Natural killer cell (primary cell): ENCODE measurements around the gene ELMO1. TPM values are rescaled to one million over a fixed set of nuclear protein-coding genes. Genes with fewer than 3 reads are reported as not detected.

Source experiments
- ATAC-seq, 3 donors: fragments of 150-1000 bp in 2 of 3; fragments of 200-7000 bp in 1 of 3; cut with Tn5 transposase; 1 replicate in 1 of 3; 2 replicates in 2 of 3; pipeline ENCODE4 v1.10.0; 2021; ENCODE audit warnings: mild to moderate bottlenecking in 2 of 3, moderate library complexity in 2 of 3
- DNase-seq, 2 donors: peaks; one replicate each; pipeline versions ENCODE4 v3.0.0 to v3.0.0-alpha.2; 2013 to 2021; ENCODE audit warnings: mixed read lengths in 1 of 2
- H3K27ac ChIP-seq: one replicate; pipeline ENCODE4 v1.5.1; 2013; ENCODE audit warnings: mild to moderate bottlenecking, low read length
- H3K27me3 ChIP-seq: one replicate; pipeline ENCODE4 v1.6.1; 2013; ENCODE audit warnings: low read length; ENCODE audit not compliant: control insufficient read depth, insufficient read depth
- H3K36me3 ChIP-seq: one replicate; pipeline ENCODE4 v1.6.1; 2013; ENCODE audit warnings: low read length; ENCODE audit not compliant: control insufficient read depth, insufficient read depth
- H3K4me1 ChIP-seq: one replicate; pipeline ENCODE4 v1.6.1; 2013; ENCODE audit warnings: low read length; ENCODE audit not compliant: control insufficient read depth, insufficient read depth
- H3K4me3 ChIP-seq: one replicate; pipeline ENCODE4 v1.5.1; 2013; ENCODE audit warnings: low read length
- H3K9me3 ChIP-seq: one replicate; pipeline ENCODE4 v1.6.1; 2013; ENCODE audit warnings: low read length; ENCODE audit not compliant: control insufficient read depth, insufficient read depth
- H3K27ac Mint-ChIP-seq, 2 donors: one replicate each; pipeline ENCODE4 v1.8.0; 2022; ENCODE audit warnings: mild to moderate bottlenecking in 2 of 2, mixed read lengths in 2 of 2, moderate library complexity in 1 of 2
- H3K27me3 Mint-ChIP-seq, 2 donors: one replicate each; pipeline ENCODE4 v1.8.0; 2022; ENCODE audit warnings: low read depth in 2 of 2, mixed read lengths in 2 of 2
- H3K36me3 Mint-ChIP-seq: one replicate; pipeline ENCODE4 v1.8.0; 2022; ENCODE audit warnings: mixed read lengths
- H3K4me1 Mint-ChIP-seq, 2 donors: one replicate each; pipeline ENCODE4 v1.8.0; 2022; ENCODE audit warnings: mixed read lengths in 2 of 2
- H3K4me3 Mint-ChIP-seq: one replicate; pipeline ENCODE4 v1.8.0; 2022; ENCODE audit warnings: mild to moderate bottlenecking, moderate library complexity, mixed read lengths
- H3K9me3 Mint-ChIP-seq, 2 donors: one replicate each; pipeline ENCODE4 v1.8.0; 2022; ENCODE audit warnings: mixed read lengths in 2 of 2
- CTCF ChIP-seq: fragments of 200-600 bp; IDR thresholded peaks from one replicate; pipeline ENCODE4 v1.8.0; 2022; ENCODE audit warnings: antibody characterized with exemption
- WGBS: methylation state at CpG from one replicate; pipeline ENCODE4 v1.1.7; 2013; ENCODE audit warnings: missing lambda C conversion rate; ENCODE audit not compliant: insufficient coverage; 5-methylcytosine and 5-hydroxymethylcytosine counted together
- intact Hi-C: fragments of 100-400 bp; cut with micrococcal nuclease; formaldehyde crosslinking; loops from one replicate; pipeline ENCODE4 v1.14.2; 2022
- total RNA-seq, 4 donors: library from RNA; stranded (reverse); fragments of 120-200 nt in 1 of 4; gene quantifications; one replicate each; pipeline versions ENCODE4 v1.2.3 to v1.2.4, GENCODE V29; 2013 to 2022

The ELMO1 gene
- total RNA-seq, 3 donors from 2014 or later (not counting 1 experiment from before 2014, with no cell fraction given): 127 to 147 (median 130) TPM

- intact Hi-C loops: no loop called here
- H3K36me3 Mint-ChIP-seq: no peaks in the 10 kb centered on the region
- H3K27me3 Mint-ChIP-seq: no peaks in the 10 kb centered on the region
- TF ChIP-seq CTCF: no peak
- H3K27ac Mint-ChIP-seq: no peak overlapping the region
- H3K4me3 ChIP-seq: no peak overlapping the region
- DNase-seq (no peak), ATAC-seq (no peak)
- H3K36me3 ChIP-seq: no peaks in the 10 kb centered on the region
- H3K4me1 Mint-ChIP-seq: peaks cover 15 to 37% of the 10 kb centered on the region in 2 donors
- no peaks in the 10 kb centered on the region for H3K4me1 ChIP-seq
- no peaks in the 10 kb centered on the region for H3K9me3 ChIP-seq
- WGBS: 100% methylated on average over 1 of the region's 1 CpG
- H3K27ac ChIP-seq: no peak overlapping the region
- H3K27me3 ChIP-seq: no peaks in the 10 kb centered on the region
- no peak overlapping the region for H3K4me3 Mint-ChIP-seq
- no peaks in the 10 kb centered on the region for H3K9me3 Mint-ChIP-seq
These were observed 121.4 kb downstream of the ELMO1 start for GRCh38 chr7:37327288-37327687.

- no peaks in the 10 kb centered on the region for H3K9me3 Mint-ChIP-seq
- H3K36me3 Mint-ChIP-seq: no peaks in the 10 kb centered on the region
- intact Hi-C loops: no loop called here
- H3K4me3 Mint-ChIP-seq: no peak overlapping the region
- no peak for ATAC-seq
- no peak for DNase-seq
- H3K27ac Mint-ChIP-seq: no peak overlapping the region
- TF ChIP-seq CTCF: no peak
- H3K27me3 Mint-ChIP-seq: no peaks in the 10 kb centered on the region
- Histone ChIP-seq H3K36me3 (no peaks in the 10 kb centered on the region), H3K27me3 (no peaks in the 10 kb centered on the region), H3K4me3 (no peak overlapping the region), H3K9me3 (no peaks in the 10 kb centered on the region), H3K4me1 (peaks cover 3% of the 10 kb centered on the region), H3K27ac (no peak overlapping the region)
- 98% methylated on average over 4 of the region's 4 CpGs for WGBS
- H3K4me1 Mint-ChIP-seq: peaks cover 0 to 15% of the 10 kb centered on the region in 2 donors
These were observed 124.7 kb downstream of the ELMO1 start for GRCh38 chr7:37323966-37324365.

- Mint-ChIP-seq H3K27ac (no peak overlapping the region), H3K4me1 (peaks cover 0 to 10% of the 10 kb centered on the region in 2 donors), H3K36me3 (no peaks in the 10 kb centered on the region), H3K9me3 (no peaks in the 10 kb centered on the region), H3K27me3 (no peaks in the 10 kb centered on the region), H3K4me3 (no peak overlapping the region)
- WGBS: 98% methylated on average over 3 of the region's 4 CpGs
- no peak for TF ChIP-seq CTCF
- ATAC-seq (no peak), DNase-seq (no peak)
- Histone ChIP-seq H3K9me3 (no peaks in the 10 kb centered on the region), H3K27ac (no peak overlapping the region), H3K4me3 (no peak overlapping the region), H3K4me1 (peaks cover 3% of the 10 kb centered on the region), H3K36me3 (no peaks in the 10 kb centered on the region), H3K27me3 (no peaks in the 10 kb centered on the region)
- intact Hi-C loops: no loop called here
These were observed 125.8 kb downstream of the ELMO1 start for GRCh38 chr7:37322831-37323230.

GRCh38 chr7:37320848-37321468 is 127.7 kb downstream of the ELMO1 start:
- Mint-ChIP-seq H3K4me1 (peaks cover 14 to 19% of the 10 kb centered on the region in 2 donors), H3K4me3 (no peak overlapping the region), H3K36me3 (no peaks in the 10 kb centered on the region), H3K9me3 (no peaks in the 10 kb centered on the region), H3K27ac (no peak overlapping the region), H3K27me3 (no peaks in the 10 kb centered on the region)
- no peaks in the 10 kb centered on the region for H3K36me3 ChIP-seq
- intact Hi-C loops: no loop called here
- no peak for ATAC-seq
- H3K4me3 ChIP-seq: no peak overlapping the region
- no peak for DNase-seq
- H3K4me1 ChIP-seq: peaks cover 8% of the 10 kb centered on the region
- no peak for TF ChIP-seq CTCF
- H3K27me3 ChIP-seq: no peaks in the 10 kb centered on the region
- no peaks in the 10 kb centered on the region for H3K9me3 ChIP-seq
- WGBS: 98% methylated on average over 9 of the region's 10 CpGs
- no peak overlapping the region for H3K27ac ChIP-seq
